Stimulated activated CD8-positive, alpha-beta memory T cell treated with anti-CD3 and anti-CD28 coated beads, Interleukin-2, amount 100 ng/mL, for 48 hours (primary cell): ENCODE data around the gene OFD1.
"Not testable (repeated sequence)": the region's sequence is repeated elsewhere in the genome, so short reads cannot be mapped to it uniquely, and the experiment has no call there.

Experiments used
- DNase-seq, 2 donors: peaks; one replicate each; pipeline ENCODE4 v3.0.0-alpha.2; 2020; ENCODE audit warnings: low read depth in 2 of 2

OFD1 gene

GRCh38 chrX:13703589-13703988 is 31.0 kb upstream of the OFD1 start:
- no peak for DNase-seq

DNA sequence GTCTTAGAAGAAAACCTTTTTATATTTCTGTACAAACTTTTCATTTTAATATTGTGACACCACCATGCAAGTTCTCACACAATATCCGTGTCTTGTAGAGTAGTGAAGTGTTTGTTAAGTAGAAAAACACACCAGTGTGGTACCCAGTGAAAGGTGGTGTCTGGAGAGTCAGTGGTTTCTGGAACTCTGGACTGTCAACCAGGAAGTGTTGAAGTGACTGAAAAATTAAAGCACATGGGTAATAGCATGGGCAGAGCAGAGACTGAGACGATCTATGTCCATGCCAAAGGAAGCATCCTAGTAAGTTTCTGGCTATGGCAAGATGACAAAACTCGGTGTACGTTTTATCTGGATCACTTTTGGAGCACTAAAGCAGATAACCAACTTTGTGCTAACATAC is 23.4 kb upstream of the OFD1 start:
- no peak for DNase-seq

DNA sequence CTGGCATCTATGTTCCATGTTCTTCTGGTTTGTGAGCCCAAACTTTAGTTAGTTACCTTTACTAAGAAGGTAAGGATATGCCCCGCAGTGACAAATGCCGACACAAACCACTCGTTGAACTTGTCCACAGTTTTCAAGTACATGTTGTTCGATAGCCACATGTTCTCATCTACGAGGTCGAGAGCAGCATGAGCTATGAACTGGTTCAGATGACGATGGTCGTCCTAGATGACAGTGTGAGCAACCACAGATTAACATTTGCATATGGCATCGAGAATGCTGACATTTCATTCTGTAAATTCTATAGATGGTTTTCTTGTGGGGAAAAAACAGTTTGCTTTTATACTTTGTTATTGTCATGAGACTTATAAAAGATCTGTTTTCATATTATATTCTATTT is 18.1 kb upstream of the OFD1 start:
- no peak for DNase-seq

GRCh38 chrX:13716905-13717304 is 17.6 kb upstream of the OFD1 start:
- DNase-seq = no peak

DNA sequence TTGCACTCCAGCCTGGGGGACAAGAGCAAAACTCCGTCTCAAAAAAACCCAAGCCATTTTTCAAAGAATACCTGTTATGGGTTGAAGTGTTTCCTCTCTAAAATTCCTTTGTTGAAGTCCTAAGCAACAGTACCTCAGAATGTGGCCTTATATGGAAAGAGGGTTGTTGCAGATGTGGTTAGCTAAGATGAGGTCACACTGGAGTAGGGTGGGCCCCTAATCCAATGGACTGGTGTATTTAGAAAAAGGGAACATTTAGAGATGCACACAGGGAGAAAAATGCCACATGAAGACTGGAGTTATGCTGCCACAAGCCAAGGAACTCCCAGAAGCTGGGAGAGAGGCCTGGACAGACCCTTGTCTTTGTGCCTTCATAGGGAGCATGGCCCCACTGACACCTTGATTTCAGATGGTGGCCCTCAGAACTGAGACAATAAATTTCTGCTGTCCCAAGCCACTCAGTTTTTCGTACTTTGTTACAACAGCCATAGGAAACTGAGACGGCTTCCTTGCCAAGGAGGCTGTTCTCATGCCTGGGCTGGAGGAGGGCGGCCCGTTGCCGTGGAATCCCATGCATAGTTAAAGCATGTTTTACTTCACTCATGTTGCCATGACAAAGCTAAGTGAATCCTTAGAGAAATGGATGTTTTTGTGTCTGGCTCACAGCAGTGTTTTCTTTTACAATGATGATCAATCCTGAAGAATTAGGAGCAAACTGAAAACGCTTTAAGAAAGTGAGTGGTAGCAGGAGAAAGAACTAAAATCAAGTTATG is 16.7 kb upstream of the OFD1 start:
- no peak for DNase-seq

- no peak for DNase-seq
Observed at GRCh38 chrX:13719192-13719856, 15.2 kb upstream of the OFD1 start.

DNA sequence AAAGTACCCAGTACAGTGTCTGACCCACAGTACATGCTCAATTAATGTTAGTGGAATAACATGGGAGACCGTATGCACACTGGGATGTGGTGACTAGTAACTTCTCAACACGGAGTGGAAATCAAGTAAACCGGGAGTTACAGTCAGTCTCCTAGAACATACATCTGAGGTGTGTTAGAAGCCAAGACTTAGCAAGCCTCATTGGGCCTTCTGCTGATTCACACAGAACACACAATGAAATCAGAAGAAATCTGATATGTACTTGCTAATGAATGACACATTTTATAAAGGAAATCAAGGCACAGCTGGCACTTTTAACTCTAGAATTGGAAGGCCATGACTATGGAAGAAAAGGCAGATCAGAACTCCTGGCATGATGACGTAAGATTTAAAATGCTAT is 13.2 kb upstream of the OFD1 start:
- DNase-seq = no peak

DNA sequence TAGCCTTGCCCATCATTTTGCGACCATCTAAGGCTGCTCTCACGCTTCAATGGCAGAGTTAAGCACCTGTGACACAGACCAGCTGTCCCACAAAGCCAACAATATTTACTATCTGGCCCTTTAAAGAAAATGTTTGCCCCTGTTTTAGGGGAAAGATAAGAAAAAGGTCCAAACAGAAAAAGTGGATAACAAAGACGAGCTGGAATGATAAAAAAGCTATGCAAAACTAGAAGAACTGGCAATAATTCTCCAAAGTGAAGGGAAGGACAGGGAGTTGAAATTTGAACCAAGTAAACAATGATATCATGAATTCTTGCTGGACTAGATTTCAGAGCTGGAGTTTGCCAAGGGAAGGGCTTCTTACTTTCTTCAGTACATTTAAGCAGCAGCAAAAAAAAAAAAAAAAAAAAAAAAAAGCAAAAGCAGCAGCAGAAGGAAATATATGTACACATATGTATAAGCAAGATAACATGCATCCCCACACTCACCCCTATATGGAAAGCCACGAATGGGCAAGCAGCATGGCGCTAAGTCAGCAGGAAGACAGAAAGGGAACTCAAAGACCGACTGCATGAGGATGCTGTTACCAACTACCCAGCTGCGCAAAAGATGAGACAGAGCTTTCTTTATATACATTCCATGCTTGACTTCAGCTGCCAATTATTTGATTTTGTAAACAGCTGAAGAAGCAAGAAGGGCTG is 12.6 kb upstream of the OFD1 start:
- DNase-seq = no peak

DNA sequence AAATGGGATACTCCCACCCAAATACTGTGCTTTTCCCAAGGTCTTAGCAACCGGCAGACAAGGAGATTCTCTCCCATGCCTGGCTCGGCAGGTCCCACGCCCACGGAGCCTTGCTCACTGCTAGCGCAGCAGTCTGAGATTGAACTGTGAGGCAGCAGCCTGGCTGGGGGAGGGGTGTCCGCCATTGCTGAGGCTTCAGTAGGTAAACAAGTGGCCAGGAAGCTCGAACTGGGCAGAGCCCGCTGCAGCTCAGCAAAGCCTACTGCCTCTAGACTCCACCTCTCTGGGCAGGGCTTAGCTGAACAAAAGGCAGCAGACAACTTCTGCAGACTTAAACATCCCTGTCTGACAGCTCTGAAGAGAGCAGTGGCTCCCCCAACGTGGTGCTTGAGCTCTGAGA is 9.7 kb upstream of the OFD1 start:
- peak; percentile 9 to 11 for DNase-seq

DNA sequence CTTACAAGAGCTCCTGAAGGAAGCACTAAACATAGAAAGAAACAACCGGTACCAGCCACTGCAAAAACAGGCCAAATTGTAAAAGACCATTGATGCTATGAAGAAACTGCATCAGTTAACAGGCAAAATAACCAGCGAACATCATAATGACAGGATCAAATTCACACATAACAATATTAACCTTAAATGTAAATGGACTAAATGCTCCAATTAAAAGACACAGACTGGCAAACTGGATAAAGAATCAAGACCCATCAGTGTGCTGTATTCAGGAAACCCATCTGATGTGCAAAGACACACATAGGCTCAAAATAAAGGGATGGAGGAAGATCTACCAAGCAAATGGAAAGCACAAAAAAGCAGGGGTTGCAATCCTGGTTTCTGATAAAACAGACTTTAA is 8.0 kb upstream of the OFD1 start:
- DNase-seq = not testable (repeated sequence)

GRCh38 chrX:13730523-13730922 is 4.0 kb upstream of the OFD1 start:
- DNase-seq = not testable (repeated sequence)

DNA sequence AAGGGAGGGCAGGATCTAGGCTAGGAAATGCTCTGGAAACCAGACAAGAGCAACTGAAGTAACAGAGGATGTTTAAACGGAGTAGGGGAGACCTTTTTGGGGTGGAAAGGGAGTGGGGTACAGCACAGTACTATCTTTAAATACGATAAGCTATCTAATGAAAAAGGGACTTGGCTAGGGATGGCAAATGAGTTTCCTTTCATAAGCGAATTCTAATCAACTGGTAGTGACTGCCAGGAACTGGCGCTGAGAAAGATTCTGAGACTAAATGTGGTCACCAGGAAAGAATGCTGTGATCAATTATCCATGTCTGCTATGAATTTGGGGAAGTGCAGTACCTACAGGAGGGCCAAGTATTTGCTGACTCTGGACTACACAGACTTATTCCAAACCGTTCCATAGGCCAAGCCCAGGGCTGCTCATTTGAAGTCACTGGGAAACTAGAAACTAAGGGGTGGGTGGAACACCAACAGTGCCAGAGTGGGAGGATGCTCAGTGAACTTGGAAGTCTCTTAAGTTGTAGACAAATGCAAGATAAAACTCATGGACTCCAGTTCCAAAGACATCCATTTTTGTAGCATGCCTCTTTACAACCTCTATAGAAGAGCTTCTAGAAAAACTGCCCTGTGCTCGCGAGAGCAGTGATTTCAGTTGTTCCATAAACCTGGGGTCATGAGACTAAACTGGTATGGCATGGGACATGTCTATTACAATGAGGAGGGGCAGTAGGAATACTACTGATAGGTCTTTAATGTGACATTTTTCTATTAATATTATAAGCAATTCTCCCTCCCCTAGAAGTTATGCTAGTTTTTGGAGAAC is 2.1 kb upstream of the OFD1 start:
- DNase-seq = no peak

DNA sequence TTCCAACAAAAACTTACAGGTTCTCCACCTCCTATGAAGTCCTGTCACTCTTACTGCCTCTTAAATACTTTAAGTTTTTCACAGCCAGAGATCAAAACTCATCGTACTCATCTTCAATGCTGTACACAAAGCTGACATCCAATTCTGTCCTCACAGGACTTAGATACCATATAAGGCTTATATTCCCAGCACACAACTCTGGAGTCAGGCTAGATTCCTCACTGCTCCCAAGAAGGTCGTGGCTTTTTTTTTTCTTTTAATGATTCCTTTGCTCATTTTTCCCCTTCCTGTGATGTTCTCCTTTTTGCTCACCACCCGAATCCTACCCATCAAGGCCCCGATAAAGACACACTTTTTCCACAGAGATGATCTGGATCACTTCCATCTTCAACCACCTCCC is 1.0 kb upstream of the OFD1 start:
- DNase-seq = no peak

GRCh38 chrX:13741695-13742094 is 7.1 kb downstream of the OFD1 start:
- no peak for DNase-seq

GRCh38 chrX:13742397-13743176 is 8.0 kb downstream of the OFD1 start:
- DNase-seq = no peak

DNA sequence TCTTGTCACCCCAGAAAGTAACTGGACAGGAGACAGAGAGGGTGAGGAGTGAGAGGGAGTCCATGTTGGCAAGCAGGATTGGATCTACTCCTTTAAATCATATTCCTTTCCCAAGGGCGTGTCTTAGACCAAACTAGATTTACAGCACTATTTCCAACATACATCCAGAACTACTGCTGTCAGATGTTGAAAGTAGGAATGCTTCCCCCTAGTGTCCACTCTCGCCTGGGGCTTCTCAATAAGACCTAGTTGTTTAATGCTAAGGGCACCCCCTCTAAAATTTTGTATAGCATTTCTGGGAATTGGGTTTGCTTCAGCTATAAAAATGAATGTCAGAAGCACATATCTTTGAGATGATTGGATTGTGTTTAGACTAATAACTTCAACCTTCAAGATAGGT is 13.3 kb downstream of the OFD1 start:
- DNase-seq = no peak

- no peak for DNase-seq
Observed at GRCh38 chrX:13748486-13748885, 13.9 kb downstream of the OFD1 start.

- DNase-seq = no peak
Observed at GRCh38 chrX:13750204-13750603, 15.7 kb downstream of the OFD1 start.

DNA sequence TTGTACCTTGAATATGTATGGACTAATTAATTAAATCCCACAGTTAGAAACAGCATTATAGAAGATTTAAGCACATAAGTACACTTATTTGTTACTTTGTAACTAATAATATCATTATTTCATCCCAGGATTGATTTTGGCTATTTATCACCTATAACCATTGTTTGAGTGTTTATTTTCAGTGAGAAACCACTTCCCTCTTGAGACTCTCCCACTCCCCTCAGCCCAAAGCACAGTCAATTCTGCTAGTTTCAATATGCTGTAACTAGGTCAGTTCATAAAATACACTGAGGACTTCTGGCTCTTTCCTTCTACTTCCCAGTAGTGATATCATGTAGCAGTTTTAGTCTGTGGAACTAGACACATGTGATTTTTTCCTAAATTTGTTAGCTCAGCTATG is 16.3 kb downstream of the OFD1 start:
- no peak for DNase-seq

- no peak for DNase-seq
Observed at GRCh38 chrX:13752141-13752540, 17.6 kb downstream of the OFD1 start.

DNA sequence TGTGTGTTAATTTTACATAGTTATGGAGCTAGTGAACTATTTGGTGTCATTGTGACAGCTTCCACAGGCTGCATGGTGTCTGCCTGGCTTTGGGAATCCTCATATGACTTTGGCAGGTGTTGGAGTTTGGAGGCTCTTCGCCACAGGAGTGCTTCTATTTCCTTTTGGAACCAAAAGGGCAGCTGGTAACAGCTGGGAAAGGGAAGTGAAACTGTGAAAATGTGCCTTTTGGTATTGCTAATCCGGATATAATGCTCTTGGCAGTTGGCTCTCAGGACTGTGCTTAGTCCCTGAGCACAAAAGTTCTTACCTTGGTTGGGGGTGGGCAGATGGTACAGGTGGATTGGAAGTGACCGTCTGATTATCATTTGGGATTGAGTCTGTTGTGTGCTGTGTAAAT is 18.1 kb downstream of the OFD1 start:
- DNase-seq = no peak
